Astrocyte (in vitro differentiated cells and primary cell): ENCODE measurements around the gene NTM.

Experiments
- EZH2 ChIP-seq: IDR thresholded peaks from 2 replicates; pipeline ENCODE4 v1.6.1; 2012; ENCODE audit warnings: mild to moderate bottlenecking, low read length, inconsistent platforms; ENCODE audit not compliant: insufficient read depth
- TF ChIP-seq, protein P1 (sequence below): IDR thresholded peaks from 2 replicates; pipeline ENCODE4 v1.5.1; 2011; ENCODE audit warnings: low read depth, mild to moderate bottlenecking, inconsistent platforms, low read length, moderate library complexity; ENCODE audit not compliant: insufficient read depth

DNA sequence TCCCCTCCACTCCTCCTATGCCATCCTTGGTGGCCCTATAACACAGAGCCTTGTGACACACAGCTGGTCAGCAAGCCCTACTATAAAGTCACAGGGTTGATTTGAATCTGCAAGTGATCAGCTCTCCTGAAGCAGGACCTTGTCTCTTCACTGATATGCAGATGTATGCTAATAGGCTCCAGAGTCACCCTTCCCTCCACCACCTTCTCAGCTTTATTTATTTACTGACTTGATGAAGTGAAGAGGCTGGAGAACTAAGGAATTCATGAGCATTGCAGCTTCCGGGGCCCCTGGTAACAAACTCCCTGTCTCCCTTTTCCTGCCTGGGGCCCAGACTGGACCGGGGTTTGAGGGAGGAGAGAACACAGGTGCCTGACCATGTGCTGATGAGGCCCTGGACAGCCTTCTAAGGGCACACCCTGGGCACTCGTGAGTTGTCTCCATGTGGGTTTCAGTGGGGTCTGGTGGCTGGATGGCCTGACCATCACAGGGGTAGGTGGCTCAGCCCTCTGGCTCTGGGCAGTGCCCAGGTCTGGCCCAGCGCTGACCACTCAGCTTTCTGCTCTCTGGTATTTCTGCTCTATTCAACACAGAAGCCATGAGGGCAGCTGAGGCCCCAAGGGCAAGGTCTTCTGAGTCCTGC lies 307.5 kb downstream of the NTM start:
- TF ChIP-seq, protein P1, sequence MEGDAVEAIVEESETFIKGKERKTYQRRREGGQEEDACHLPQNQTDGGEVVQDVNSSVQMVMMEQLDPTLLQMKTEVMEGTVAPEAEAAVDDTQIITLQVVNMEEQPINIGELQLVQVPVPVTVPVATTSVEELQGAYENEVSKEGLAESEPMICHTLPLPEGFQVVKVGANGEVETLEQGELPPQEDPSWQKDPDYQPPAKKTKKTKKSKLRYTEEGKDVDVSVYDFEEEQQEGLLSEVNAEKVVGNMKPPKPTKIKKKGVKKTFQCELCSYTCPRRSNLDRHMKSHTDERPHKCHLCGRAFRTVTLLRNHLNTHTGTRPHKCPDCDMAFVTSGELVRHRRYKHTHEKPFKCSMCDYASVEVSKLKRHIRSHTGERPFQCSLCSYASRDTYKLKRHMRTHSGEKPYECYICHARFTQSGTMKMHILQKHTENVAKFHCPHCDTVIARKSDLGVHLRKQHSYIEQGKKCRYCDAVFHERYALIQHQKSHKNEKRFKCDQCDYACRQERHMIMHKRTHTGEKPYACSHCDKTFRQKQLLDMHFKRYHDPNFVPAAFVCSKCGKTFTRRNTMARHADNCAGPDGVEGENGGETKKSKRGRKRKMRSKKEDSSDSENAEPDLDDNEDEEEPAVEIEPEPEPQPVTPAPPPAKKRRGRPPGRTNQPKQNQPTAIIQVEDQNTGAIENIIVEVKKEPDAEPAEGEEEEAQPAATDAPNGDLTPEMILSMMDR, result no peak
- no peak for TF ChIP-seq EZH2
